Neural progenitor cell (in vitro differentiated cells): ENCODE results near the gene MARCHF4.

Experiments used
- EZH2 ChIP-seq: fragments of 200-600 bp; sonication (generic); IDR thresholded peaks from 2 replicates; pipeline ENCODE4 v1.6.1; 2017; ENCODE audit warnings: antibody characterized with exemption, mild to moderate bottlenecking, moderate library complexity
- TF ChIP-seq, protein P1 (sequence below): fragments of 200-600 bp; sonication (generic); IDR thresholded peaks from 2 replicates; pipeline ENCODE4 v1.5.1; 2017; ENCODE audit warnings: antibody characterized with exemption, mild to moderate bottlenecking

DNA sequence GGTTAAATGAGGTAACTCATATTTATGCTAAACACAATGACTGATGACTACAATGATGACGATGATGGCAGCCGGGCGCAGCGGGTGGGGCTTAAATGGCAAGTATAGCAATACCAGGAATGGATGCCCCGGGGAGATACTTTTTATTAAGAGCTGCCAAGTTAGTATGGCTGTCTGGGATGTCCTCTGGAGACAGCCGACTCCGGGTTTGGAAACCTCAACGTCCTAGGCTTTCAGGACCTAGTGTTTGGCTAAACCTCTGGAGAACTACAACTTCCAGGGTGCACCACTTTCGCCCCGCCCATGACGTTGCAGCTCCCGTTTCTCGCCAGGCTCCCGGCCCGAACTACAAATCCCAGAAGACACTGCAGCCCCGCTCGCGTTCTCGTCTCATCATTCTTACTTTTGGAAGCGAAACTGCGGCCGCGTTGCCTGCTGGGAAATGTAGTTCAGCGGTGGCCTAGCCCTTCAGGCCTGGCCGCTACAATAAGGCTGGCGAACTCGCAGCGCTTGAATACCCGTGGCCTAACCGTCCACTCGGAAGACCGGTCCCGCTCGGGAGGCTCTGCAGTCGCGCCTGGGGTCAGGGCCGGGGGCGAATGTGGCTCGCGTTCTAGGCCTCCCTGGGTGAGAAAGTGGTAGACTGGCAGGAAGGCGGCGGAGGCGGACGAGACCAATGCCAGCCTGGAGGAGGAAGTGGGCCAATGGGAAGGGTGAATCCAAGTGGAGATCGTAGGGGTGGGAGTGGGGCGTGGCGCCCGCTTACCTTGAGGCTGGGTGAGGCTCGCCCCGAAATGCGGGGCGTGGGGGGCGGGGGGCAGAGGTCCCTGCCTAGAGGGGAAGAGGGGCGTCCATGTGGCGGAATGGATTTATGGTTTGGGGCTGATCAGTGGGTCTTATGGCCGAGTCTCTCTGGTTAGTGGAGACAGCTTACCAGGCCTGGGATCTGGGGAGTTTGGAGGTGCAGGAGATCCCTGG is 40.0 kb upstream of the MARCHF4 start, which contains the start of gene SMARCAL1:
- TF ChIP-seq, protein P1, sequence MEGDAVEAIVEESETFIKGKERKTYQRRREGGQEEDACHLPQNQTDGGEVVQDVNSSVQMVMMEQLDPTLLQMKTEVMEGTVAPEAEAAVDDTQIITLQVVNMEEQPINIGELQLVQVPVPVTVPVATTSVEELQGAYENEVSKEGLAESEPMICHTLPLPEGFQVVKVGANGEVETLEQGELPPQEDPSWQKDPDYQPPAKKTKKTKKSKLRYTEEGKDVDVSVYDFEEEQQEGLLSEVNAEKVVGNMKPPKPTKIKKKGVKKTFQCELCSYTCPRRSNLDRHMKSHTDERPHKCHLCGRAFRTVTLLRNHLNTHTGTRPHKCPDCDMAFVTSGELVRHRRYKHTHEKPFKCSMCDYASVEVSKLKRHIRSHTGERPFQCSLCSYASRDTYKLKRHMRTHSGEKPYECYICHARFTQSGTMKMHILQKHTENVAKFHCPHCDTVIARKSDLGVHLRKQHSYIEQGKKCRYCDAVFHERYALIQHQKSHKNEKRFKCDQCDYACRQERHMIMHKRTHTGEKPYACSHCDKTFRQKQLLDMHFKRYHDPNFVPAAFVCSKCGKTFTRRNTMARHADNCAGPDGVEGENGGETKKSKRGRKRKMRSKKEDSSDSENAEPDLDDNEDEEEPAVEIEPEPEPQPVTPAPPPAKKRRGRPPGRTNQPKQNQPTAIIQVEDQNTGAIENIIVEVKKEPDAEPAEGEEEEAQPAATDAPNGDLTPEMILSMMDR: no peak
- no peak for TF ChIP-seq EZH2
